ENCODE measurements around the gene CHST13. TPM values are rescaled to one million over a fixed set of nuclear protein-coding genes. Genes with fewer than 3 reads are reported as not detected.
"Not testable (repeated sequence)": the region's sequence is repeated elsewhere in the genome, so short reads cannot be mapped to it uniquely, and the experiment has no call there.

The CHST13 gene
- total RNA-seq, 1 experiment from 2014 or later = 1.3 TPM

DNA sequence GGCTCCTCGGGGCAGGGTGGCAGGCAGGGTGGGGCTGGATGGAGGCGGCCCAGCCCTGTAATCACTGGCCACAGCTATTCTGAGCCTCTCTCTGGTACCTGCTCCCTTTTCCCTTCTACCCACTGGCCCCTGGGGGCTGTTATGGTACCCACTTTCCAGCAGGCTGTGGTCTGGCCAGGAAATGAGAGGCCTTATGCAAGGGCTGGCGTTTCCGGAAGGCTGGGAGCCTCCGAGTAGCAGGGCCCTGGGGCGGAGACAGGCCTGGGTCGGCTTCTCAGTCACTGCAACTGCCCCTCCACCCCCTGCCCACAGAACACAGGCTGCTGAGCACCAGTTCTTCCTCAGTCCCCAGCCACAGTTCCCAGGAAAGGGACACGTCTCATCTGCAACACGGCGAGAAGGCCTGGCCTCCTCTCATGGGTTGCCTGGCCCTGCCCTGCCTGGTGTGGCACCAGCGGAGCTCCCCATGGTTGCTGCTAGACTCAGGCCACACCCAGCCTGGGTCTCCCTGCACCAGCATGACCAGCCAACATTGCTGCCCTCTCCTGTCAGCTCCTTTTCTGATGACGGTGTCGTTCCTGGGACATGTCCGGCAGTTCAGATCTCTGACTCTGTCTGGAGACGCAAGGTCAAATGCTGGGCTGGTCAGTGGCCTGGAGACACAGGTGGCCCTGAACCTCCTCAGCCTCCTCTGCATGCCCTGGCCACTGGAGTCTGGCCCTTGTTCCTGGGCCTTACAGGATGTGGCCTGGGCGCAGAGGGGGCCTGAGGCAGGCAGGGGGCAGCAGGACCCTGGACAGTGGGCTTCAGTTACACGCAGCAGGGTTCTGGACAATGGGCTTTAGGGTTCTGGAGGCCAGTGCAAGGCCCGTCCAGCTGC, 6.5 kb downstream of the CHST13 start:
- CTCF ChIA-PET = no interaction called here
- intact Hi-C loops (cut with micrococcal nuclease; ENCODE audit: unreplicated experiment) = no loop called here
- BruUV-seq (replicated peaks) = no TSS peak
- Mint-ChIP-seq H3K36me3 (ENCODE audit: insufficient read depth, unreplicated experiment) (peaks cover 5% of the 10 kb centered on the region), H3K4me1 (ENCODE audit: low read depth, unreplicated experiment) (peaks cover 20% of the 10 kb centered on the region), H3K27me3 (ENCODE audit: unreplicated experiment) (peaks cover 52% of the 10 kb centered on the region), H3K9me3 (ENCODE audit: low read depth, unreplicated experiment) (no peaks in the 10 kb centered on the region), H3K27ac (ENCODE audit: unreplicated experiment) (no peak overlapping the region), H3K4me3 (ENCODE audit: low read depth, unreplicated experiment) (no peak overlapping the region)
- TF ChIP-seq, protein P1, sequence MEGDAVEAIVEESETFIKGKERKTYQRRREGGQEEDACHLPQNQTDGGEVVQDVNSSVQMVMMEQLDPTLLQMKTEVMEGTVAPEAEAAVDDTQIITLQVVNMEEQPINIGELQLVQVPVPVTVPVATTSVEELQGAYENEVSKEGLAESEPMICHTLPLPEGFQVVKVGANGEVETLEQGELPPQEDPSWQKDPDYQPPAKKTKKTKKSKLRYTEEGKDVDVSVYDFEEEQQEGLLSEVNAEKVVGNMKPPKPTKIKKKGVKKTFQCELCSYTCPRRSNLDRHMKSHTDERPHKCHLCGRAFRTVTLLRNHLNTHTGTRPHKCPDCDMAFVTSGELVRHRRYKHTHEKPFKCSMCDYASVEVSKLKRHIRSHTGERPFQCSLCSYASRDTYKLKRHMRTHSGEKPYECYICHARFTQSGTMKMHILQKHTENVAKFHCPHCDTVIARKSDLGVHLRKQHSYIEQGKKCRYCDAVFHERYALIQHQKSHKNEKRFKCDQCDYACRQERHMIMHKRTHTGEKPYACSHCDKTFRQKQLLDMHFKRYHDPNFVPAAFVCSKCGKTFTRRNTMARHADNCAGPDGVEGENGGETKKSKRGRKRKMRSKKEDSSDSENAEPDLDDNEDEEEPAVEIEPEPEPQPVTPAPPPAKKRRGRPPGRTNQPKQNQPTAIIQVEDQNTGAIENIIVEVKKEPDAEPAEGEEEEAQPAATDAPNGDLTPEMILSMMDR (IDR thresholded peaks at IDR 0.05; ENCODE audit: unreplicated experiment) = no peak
- no peak for DNase-seq

DNA sequence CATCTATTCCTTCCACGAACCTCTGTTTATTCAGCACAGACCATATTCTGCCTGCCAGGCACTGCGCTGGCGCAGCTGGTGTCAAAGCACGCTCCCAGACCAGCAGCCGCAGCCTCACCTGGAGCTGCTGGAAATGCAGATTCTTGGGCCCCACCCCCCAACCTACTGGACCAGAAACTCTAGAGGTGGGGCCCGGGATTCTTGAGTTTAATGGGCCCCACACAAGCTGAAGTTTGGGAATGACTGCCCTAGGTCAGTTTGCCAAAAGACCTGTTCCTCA, 7.0 kb downstream of the CHST13 start:
- BruUV-seq (replicated peaks) = no TSS peak
- H3K27me3 Mint-ChIP-seq (ENCODE audit: unreplicated experiment) = peaks cover 52% of the 10 kb centered on the region
- H3K27ac Mint-ChIP-seq (ENCODE audit: unreplicated experiment) = no peak overlapping the region
- DNase-seq = no peak
- CTCF ChIA-PET = no interaction called here
- no peaks in the 10 kb centered on the region for H3K9me3 Mint-ChIP-seq (ENCODE audit: low read depth, unreplicated experiment)
- peaks cover 5% of the 10 kb centered on the region for H3K36me3 Mint-ChIP-seq (ENCODE audit: insufficient read depth, unreplicated experiment)
- no peak overlapping the region for H3K4me3 Mint-ChIP-seq (ENCODE audit: low read depth, unreplicated experiment)
- TF ChIP-seq, protein P1 (IDR thresholded peaks at IDR 0.05; ENCODE audit: unreplicated experiment) = no peak
- H3K4me1 Mint-ChIP-seq (ENCODE audit: low read depth, unreplicated experiment) = peaks cover 20% of the 10 kb centered on the region
- intact Hi-C loops (cut with micrococcal nuclease; ENCODE audit: unreplicated experiment) = no loop called here

DNA sequence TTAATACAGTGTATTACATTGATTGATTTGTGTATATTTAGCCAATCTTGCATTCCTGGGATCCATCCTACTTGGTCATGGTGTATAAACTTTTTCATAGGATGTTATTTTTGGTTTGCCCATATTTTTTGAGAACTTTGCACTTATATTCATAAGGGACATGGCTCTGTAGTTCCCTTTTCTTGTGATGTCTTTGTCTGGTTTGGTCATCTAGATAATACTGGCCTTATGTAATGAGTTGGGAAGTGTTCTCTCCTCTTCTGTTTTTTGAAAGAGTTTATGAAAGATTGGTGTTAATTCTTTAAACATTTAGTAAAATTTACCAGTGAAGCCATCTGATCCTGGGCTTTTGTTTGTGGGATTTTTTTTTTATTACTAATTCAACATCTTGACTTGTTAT, 9.6 kb downstream of the CHST13 start:
- peaks cover 67% of the 10 kb centered on the region for H3K27me3 Mint-ChIP-seq (ENCODE audit: unreplicated experiment)
- BruUV-seq (replicated peaks) = no TSS peak
- TF ChIP-seq, protein P1 (IDR thresholded peaks at IDR 0.05; ENCODE audit: unreplicated experiment) = no peak
- peaks cover 10% of the 10 kb centered on the region for H3K4me1 Mint-ChIP-seq (ENCODE audit: low read depth, unreplicated experiment)
- no peaks in the 10 kb centered on the region for H3K9me3 Mint-ChIP-seq (ENCODE audit: low read depth, unreplicated experiment)
- CTCF ChIA-PET = no interaction called here
- no peak for DNase-seq
- no peak overlapping the region for H3K27ac Mint-ChIP-seq (ENCODE audit: unreplicated experiment)
- no peak overlapping the region for H3K4me3 Mint-ChIP-seq (ENCODE audit: low read depth, unreplicated experiment)
- peaks cover 5% of the 10 kb centered on the region for H3K36me3 Mint-ChIP-seq (ENCODE audit: insufficient read depth, unreplicated experiment)
- intact Hi-C loops (cut with micrococcal nuclease; ENCODE audit: unreplicated experiment) = no loop called here

DNA sequence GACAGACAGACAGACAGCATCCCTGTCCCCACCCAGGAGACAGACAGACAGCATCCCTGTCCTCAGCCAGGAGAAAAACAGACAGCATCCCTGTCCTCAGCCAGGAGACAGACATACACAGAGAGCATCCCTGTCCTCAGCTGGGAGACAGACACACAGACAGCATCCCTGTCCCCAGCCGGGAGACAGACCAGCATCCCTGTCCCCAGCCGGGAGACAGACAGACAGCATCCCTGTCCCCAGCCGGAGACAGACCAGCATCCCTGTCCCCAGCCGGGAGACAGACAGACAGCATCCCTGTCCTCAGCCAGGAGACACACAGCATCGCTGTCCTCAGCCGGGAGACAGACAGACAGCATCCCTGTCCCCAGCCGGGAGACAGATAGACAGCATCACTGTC, 10.8 kb downstream of the CHST13 start:
- intact Hi-C loops (cut with micrococcal nuclease; ENCODE audit: unreplicated experiment); H3K4me1 Mint-ChIP-seq (ENCODE audit: low read depth, unreplicated experiment); H3K4me3 Mint-ChIP-seq (ENCODE audit: low read depth, unreplicated experiment); H3K36me3 Mint-ChIP-seq (ENCODE audit: insufficient read depth, unreplicated experiment); BruUV-seq (replicated peaks); CTCF ChIA-PET; H3K9me3 Mint-ChIP-seq (ENCODE audit: low read depth, unreplicated experiment); H3K27ac Mint-ChIP-seq (ENCODE audit: unreplicated experiment); DNase-seq: not testable (repeated sequence)
- peaks cover 79% of the 10 kb centered on the region for H3K27me3 Mint-ChIP-seq (ENCODE audit: unreplicated experiment)

DNA sequence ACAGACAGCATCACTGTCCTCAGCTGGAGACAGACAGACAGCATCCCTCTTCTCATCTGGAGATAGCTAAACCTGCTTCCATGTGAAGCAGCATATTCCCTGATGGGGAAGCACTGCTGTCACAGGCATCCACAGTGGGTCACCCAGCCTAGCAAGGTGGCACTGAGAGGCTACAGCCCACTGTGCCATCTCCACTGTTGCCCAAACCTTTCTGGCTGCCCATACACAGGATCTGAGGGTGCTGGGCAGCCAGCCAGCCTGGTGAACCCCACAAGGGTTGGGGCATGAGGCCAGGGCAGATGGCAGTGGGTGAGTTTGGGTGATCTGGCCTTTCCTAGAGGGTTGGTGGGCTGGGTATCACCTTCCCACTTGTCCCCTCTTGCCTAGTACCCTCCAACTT, 11.7 kb downstream of the CHST13 start:
- CTCF ChIA-PET = no interaction called here
- no peak overlapping the region for H3K27ac Mint-ChIP-seq (ENCODE audit: unreplicated experiment)

More for the DNA sequence above, 11.7 kb downstream of the CHST13 start:
- Mint-ChIP-seq H3K9me3 (ENCODE audit: low read depth, unreplicated experiment) (peaks cover 4% of the 10 kb centered on the region), H3K27me3 (ENCODE audit: unreplicated experiment) (peaks cover 89% of the 10 kb centered on the region), H3K36me3 (ENCODE audit: insufficient read depth, unreplicated experiment) (no peaks in the 10 kb centered on the region), H3K4me1 (ENCODE audit: low read depth, unreplicated experiment) (peaks cover 10% of the 10 kb centered on the region), H3K4me3 (ENCODE audit: low read depth, unreplicated experiment) (no peak overlapping the region)
- TF ChIP-seq, protein P1 (IDR thresholded peaks at IDR 0.05; ENCODE audit: unreplicated experiment) = no peak
- intact Hi-C loops (cut with micrococcal nuclease; ENCODE audit: unreplicated experiment) = no loop called here
- DNase-seq = no peak
- no TSS peak for BruUV-seq (replicated peaks)

Data from Calu3 (cell line).